ENCODE measurements around the gene CD3G. TPM values are rescaled to one million over a fixed set of nuclear protein-coding genes. Genes with fewer than 3 reads are reported as not detected.

CD3G gene
- total and polyA plus RNA-seq, 9 donors = 0.15 to 1.4 (median 0.40) TPM; not detected in 1

DNA sequence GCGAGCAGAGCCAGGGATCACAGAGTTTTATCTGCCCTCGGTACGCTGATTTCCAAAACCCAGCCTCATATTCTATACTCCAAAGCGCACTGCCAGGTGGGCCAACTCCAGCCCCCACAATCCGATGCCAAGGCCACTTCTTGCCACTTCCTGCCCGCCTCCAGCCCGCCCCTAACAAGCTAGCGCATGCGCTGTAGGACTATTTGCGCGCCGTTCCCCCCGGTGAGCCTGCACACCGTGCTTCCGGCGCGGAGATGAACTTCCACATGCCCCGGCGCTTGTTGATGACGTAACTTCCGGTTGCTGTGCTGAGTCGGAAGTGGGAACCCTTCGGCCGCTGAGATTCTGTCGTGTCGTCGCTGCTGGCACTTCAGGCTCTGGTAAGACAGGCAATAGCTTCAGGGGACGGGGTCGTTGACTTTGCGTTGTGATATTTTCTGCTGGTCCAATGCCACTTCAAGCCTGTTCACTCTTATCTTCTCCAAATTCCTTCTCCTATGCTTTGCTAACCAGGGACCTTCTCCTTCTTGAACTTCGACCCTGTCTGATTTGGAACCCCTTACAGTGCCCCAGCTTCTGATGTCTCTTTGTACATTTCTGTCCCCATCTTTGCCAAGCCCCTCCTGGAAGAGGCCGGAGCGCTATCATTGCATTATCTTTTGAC is 15.3 kb downstream of the CD3G start, which contains the start of gene UBE4A:
Gene UBE4A, plus strand, starts transcription at position 306 of the 664 bp plus-strand sequence. CDS start 5,481 bp downstream, outside the sequence.
- H3K36me3 ChIP-seq = no peaks in the 10 kb centered on the region
- no peaks in the 10 kb centered on the region for H3K27me3 ChIP-seq
- peak within 1 kb of the TSS; percentile 76 for H3K4me3 ChIP-seq
- 1% methylated on average over 33 of the region's 33 CpGs for WGBS, 3 donors
- peak; percentile 38 for TF ChIP-seq POLR2A (IDR thresholded peaks at IDR 0.05)
- TF ChIP-seq CTCF (IDR thresholded peaks at IDR 0.05) = no peak
- peaks cover 6% of the 10 kb centered on the region for H3K4me1 ChIP-seq (ENCODE audit: insufficient read depth)
- peak; percentile 94 to 98 (median 95) for DNase-seq
- no peaks in the 10 kb centered on the region for H3K9me3 ChIP-seq
- H3K27ac ChIP-seq = no peak within 1 kb of the TSS
- intact Hi-C loops (cut with DNase I) = no loop called here

DNA sequence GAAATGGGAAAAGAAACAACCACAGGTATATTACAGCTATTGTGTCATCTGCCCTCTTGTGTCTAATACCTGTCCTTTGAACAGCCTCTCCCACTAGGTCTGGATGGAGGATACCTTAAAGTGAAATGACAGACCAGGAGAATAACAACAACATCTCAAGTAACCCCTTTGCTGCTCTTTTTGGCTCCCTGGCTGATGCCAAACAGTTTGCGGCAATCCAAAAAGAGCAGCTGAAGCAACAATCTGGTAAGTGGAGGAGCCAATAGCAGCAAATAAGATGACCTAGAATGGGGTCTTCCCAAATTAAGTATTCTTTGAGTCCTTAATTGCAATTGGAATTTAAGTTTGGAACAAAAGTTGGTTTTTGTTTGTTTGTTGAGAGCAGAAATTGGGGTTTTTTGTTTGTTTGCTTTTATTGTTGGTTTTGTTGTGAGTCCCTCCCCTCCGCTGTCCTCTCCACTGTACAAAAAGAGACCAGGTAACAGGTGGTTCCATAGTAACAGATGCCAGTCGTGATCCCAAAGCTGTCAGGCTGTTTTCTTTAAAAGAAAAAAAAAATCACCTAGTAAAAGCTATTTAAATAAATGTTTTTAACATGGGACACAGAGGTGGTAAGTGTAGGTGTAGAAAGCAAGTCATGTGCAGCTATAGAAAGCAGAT is 20.9 kb downstream of the CD3G start:
- intact Hi-C loops (cut with DNase I) = no loop called here
- no peaks in the 10 kb centered on the region for H3K36me3 ChIP-seq

GRCh38 chr11:118366287-118366686 is 22.1 kb downstream of the CD3G start:
- WGBS, 3 donors = 73 to 85% (median 85%) methylated on average over 1 of the region's 1 CpG
- no peak overlapping the region for H3K4me3 ChIP-seq
- H3K9me3 ChIP-seq = no peaks in the 10 kb centered on the region
- H3K36me3 ChIP-seq = no peaks in the 10 kb centered on the region
- peaks cover 1% of the 10 kb centered on the region for H3K4me1 ChIP-seq (ENCODE audit: insufficient read depth)
- no peak for TF ChIP-seq POLR2A (IDR thresholded peaks at IDR 0.05)
- no peaks in the 10 kb centered on the region for H3K27me3 ChIP-seq
- H3K27ac ChIP-seq = no peak overlapping the region
- no peak for DNase-seq
- intact Hi-C loops (cut with DNase I) = no loop called here

More for the DNA sequence above, 20.9 kb downstream of the CD3G start:
- no peak overlapping the region for H3K27ac ChIP-seq
- no peaks in the 10 kb centered on the region for H3K27me3 ChIP-seq
- DNase-seq = no peak
- H3K9me3 ChIP-seq = no peaks in the 10 kb centered on the region
- WGBS, 3 donors = 91 to 95% (median 94%) methylated on average over 3 of the region's 3 CpGs
- peaks cover 5% of the 10 kb centered on the region for H3K4me1 ChIP-seq (ENCODE audit: insufficient read depth)
- TF ChIP-seq POLR2A (IDR thresholded peaks at IDR 0.05) (no peak), CTCF (IDR thresholded peaks at IDR 0.05) (no peak), EP300 (IDR thresholded peaks at IDR 0.05) (no peak)
- H3K4me3 ChIP-seq = no peak overlapping the region

DNA sequence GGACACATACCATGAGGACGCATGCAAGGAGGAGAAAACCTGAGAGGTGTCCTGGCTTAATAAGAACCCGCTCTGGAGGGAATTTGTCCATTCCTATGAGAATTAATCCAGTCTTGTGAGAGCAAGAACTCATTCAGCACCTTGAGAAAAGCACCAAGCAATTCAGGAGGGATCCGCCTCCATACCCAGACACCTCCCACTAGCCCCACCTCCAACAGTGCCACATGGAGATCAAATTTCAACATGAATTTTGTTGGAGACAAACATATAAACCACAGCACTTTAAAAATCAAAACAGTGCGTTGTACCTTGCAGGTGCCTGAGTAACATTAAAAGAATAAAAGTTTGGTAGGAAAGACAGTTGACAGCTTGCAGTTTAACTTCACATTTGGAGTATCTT is 26.6 kb downstream of the CD3G start:
- WGBS, 3 donors = 89 to 94% (median 91%) methylated on average over 4 of the region's 4 CpGs
- Histone ChIP-seq H3K4me1 (ENCODE audit: insufficient read depth) (no peaks in the 10 kb centered on the region), H3K27me3 (no peaks in the 10 kb centered on the region), H3K4me3 (no peak overlapping the region), H3K36me3 (no peaks in the 10 kb centered on the region), H3K27ac (no peak overlapping the region), H3K9me3 (no peaks in the 10 kb centered on the region)
- TF ChIP-seq EP300 (IDR thresholded peaks at IDR 0.05) (no peak), POLR2A (IDR thresholded peaks at IDR 0.05) (no peak), CTCF (IDR thresholded peaks at IDR 0.05) (no peak)
- DNase-seq = no peak
- intact Hi-C loops (cut with DNase I) = no loop called here

DNA sequence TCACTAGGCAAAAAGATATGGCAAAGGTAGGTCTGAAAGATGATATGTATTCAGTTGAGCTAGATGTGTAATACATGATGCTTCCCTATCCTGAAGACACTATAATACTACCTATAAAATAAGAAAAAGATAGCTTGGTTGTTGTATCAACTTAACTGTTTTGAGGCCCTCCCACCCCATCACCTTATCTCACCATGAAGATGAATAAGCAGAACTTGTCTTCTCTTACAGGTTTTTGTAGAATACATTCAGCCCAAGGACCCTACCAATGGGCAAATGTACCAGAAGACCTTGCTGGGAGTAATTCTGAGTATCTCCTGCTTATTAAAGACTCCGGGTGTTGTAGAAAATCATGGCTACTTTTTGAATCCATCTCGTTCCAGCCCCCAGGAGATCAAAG is 29.1 kb downstream of the CD3G start:
- DNase-seq = no peak
- Histone ChIP-seq H3K9me3 (no peaks in the 10 kb centered on the region), H3K4me1 (ENCODE audit: insufficient read depth) (no peaks in the 10 kb centered on the region), H3K27ac (no peak overlapping the region), H3K27me3 (no peaks in the 10 kb centered on the region), H3K36me3 (no peaks in the 10 kb centered on the region), H3K4me3 (no peak overlapping the region)
- 88 to 96% (median 93%) methylated on average over 2 of the region's 2 CpGs for WGBS, 3 donors
- intact Hi-C loops (cut with DNase I) = no loop called here
- no peak for TF ChIP-seq EP300 (IDR thresholded peaks at IDR 0.05)
- TF ChIP-seq CTCF (IDR thresholded peaks at IDR 0.05) = no peak
- TF ChIP-seq POLR2A (IDR thresholded peaks at IDR 0.05) = no peak

Data from ovary (tissue), 9 donors.